Measurements from ENCODE around the gene TTC1. TPM values are rescaled to one million over a fixed set of nuclear protein-coding genes. Genes with fewer than 3 reads are reported as not detected.

TTC1 gene
- total and polyA plus RNA-seq, 2 of the 8 experiments (the other 6 are each of a cell fraction or from before 2014, with no cell fraction given), result 25.1 to 63.9 TPM

- TF ChIP-seq CHD7 (IDR thresholded peaks at IDR 0.05; ENCODE audit: insufficient replicate concordance, low read length) (no peak), CTCF (IDR thresholded peaks at IDR 0.05; ENCODE audit: control extremely low read depth in 1 of 3, insufficient read depth in 1 of 3, low read depth in 1 of 3, low read length in 3 of 3) (no peak), NRF1 (IDR thresholded peaks at IDR 0.05; ENCODE audit: low read depth, low read length) (no peak), TEAD4 (IDR thresholded peaks at IDR 0.05; ENCODE audit: low read depth, low read length) (no peak), CEBPB (IDR thresholded peaks at IDR 0.05; ENCODE audit: low read depth, low read length) (no peak), SUZ12 (IDR thresholded peaks at IDR 0.05; ENCODE audit: low read length) (peak; percentile 74), RFX5 (IDR thresholded peaks at IDR 0.05; ENCODE audit: borderline replicate concordance, low read depth, low read length) (no peak), TAF1 (IDR thresholded peaks at IDR 0.05; ENCODE audit: low read depth, low read length) (peak; percentile 27; the same call in 1 of the 2 replicates), KDM4A (IDR thresholded peaks at IDR 0.05; ENCODE audit: low read depth, low read length, severe bottlenecking) (peak; percentile 67)
Observed at GRCh38 chr5:159971931-159972461, 36.9 kb upstream of the TTC1 start (continued).

Data from H1 (cell line).